H9 (cell line): Measurements from ENCODE around the gene VPS33A. TPM values are rescaled to one million over a fixed set of nuclear protein-coding genes. Genes with fewer than 3 reads are reported as not detected.
A peak's percentile ranks its signal among the peaks of the same experiment; 100 is the strongest.

ENCODE experiments used
- DNase-seq: peaks from one replicate; pipeline ENCODE4 v3.0.0-alpha.2; 2017
- H2AFZ ChIP-seq: one replicate; pipeline ENCODE4 v1.6.1; 2013; ENCODE audit warnings: mild to moderate bottlenecking, low read length, control low read depth, moderate library complexity
- H2AK5ac ChIP-seq: 2 replicates; pipeline ENCODE4 v1.6.1; 2013; ENCODE audit warnings: low read length, control low read depth, mixed read lengths; ENCODE audit not compliant: insufficient read length
- H2BK120ac ChIP-seq: one replicate; pipeline ENCODE4 v1.6.1; 2013; ENCODE audit warnings: low read depth, mild to moderate bottlenecking, low read length, control low read depth, inconsistent platforms; ENCODE audit not compliant: poor library complexity, severe bottlenecking
- H2BK12ac ChIP-seq: 2 replicates; pipeline ENCODE4 v1.6.1; 2013; ENCODE audit warnings: low read length, control low read depth, mixed read lengths, low read depth; ENCODE audit not compliant: insufficient read length
- H2BK15ac ChIP-seq: 2 replicates; pipeline ENCODE4 v1.6.1; 2013; ENCODE audit warnings: low read depth, low read length, control low read depth
- H2BK20ac ChIP-seq: one replicate; pipeline ENCODE4 v1.6.1; 2013; ENCODE audit warnings: low read depth, mild to moderate bottlenecking, low read length, control low read depth, inconsistent platforms; ENCODE audit not compliant: poor library complexity, severe bottlenecking
- H2BK5ac ChIP-seq: 2 replicates; pipeline ENCODE4 v1.6.1; 2013; ENCODE audit warnings: low read length, control low read depth, mixed read lengths; ENCODE audit not compliant: insufficient read length
- H3K14ac ChIP-seq: 2 replicates; pipeline ENCODE4 v1.6.1; 2013; ENCODE audit warnings: low read length, control low read depth; ENCODE audit not compliant: insufficient read depth
- H3K18ac ChIP-seq: 2 replicates; pipeline ENCODE4 v1.6.1; 2013; ENCODE audit warnings: low read depth, mild to moderate bottlenecking, mixed read lengths, low read length, control low read depth; ENCODE audit not compliant: insufficient read length
- H3K23ac ChIP-seq: 2 replicates; pipeline ENCODE4 v1.6.1; 2013; ENCODE audit warnings: low read length, control low read depth, mixed read lengths, low read depth; ENCODE audit not compliant: insufficient read length
- H3K23me2 ChIP-seq: 2 replicates; pipeline ENCODE4 v1.6.1; 2013; ENCODE audit warnings: low read depth, mild to moderate bottlenecking, mixed read lengths, low read length, control low read depth; ENCODE audit not compliant: insufficient read length, poor library complexity, severe bottlenecking
- H3K27ac ChIP-seq: 2 replicates; pipeline ENCODE4 v1.5.1; 2013; ENCODE audit warnings: low read length, control low read depth, mixed read lengths, low read depth; ENCODE audit not compliant: insufficient read length
- H3K27me3 ChIP-seq: 2 replicates; pipeline ENCODE4 v1.6.1; 2013; ENCODE audit warnings: low read length, control low read depth, inconsistent platforms; ENCODE audit not compliant: insufficient read depth
- H3K4ac ChIP-seq: 2 replicates; pipeline ENCODE4 v1.6.1; 2013; ENCODE audit warnings: low read depth, mild to moderate bottlenecking, control low read depth, inconsistent platforms, low read length, moderate library complexity
- H3K4me1 ChIP-seq: 2 replicates; pipeline ENCODE4 v1.6.1; 2013; ENCODE audit warnings: low read length, control low read depth, inconsistent platforms; ENCODE audit not compliant: insufficient read depth
- H3K4me2 ChIP-seq: 2 replicates; pipeline ENCODE4 v1.6.1; 2013; ENCODE audit warnings: low read length, control low read depth, mixed read lengths; ENCODE audit not compliant: insufficient read length, insufficient read depth
- H3K56ac ChIP-seq: 2 replicates; pipeline ENCODE4 v1.6.1; 2013; ENCODE audit warnings: low read depth, mild to moderate bottlenecking, mixed read lengths, low read length, control low read depth; ENCODE audit not compliant: insufficient read length
- H3K79me1 ChIP-seq: 2 replicates; pipeline ENCODE4 v1.6.1; 2013; ENCODE audit warnings: low read depth, mild to moderate bottlenecking, moderate library complexity, low read length, control low read depth, inconsistent platforms; ENCODE audit not compliant: insufficient read depth, poor library complexity, severe bottlenecking
- H3K79me2 ChIP-seq: 2 replicates; pipeline ENCODE4 v1.6.1; 2013; ENCODE audit warnings: low read length, control low read depth, inconsistent platforms; ENCODE audit not compliant: insufficient read depth
- H3K9ac ChIP-seq: 2 replicates; pipeline ENCODE4 v1.6.1; 2013; ENCODE audit warnings: low read length, control low read depth, mixed read lengths; ENCODE audit not compliant: insufficient read length; ENCODE audit errors: extremely low read depth
- H3K9me3 ChIP-seq: one replicate; pipeline ENCODE4 v1.6.1; 2013; ENCODE audit warnings: low read depth, low read length, inconsistent platforms; ENCODE audit not compliant: control insufficient read depth
- H3T11ph ChIP-seq: one replicate; pipeline ENCODE4 v1.6.1; 2013; ENCODE audit warnings: mild to moderate bottlenecking, low read length, control low read depth, inconsistent platforms
- H4K20me1 ChIP-seq: one replicate; pipeline ENCODE4 v1.6.1; 2013; ENCODE audit not compliant: control insufficient read depth, insufficient read length, insufficient read depth
- H4K5ac ChIP-seq: 2 replicates; pipeline ENCODE4 v1.6.1; 2013; ENCODE audit warnings: low read depth, mild to moderate bottlenecking, mixed read lengths, low read length, control low read depth; ENCODE audit not compliant: insufficient read length
- H4K8ac ChIP-seq: replicated peaks from 2 replicates; pipeline ENCODE4 v1.6.1; 2013; ENCODE audit warnings: low read length, control low read depth, mixed read lengths, low read depth; ENCODE audit not compliant: insufficient read length
- H4K91ac ChIP-seq: 2 replicates; pipeline ENCODE4 v1.6.1; 2013; ENCODE audit warnings: low read depth, mild to moderate bottlenecking, moderate library complexity, mixed read lengths, low read length, control low read depth; ENCODE audit not compliant: insufficient read length
- H3K27ac Mint-ChIP-seq, 3 experiments: 2 replicates in 2 of 3; 3 replicates in 1 of 3; pipeline ENCODE4 v1.8.0; 2020 to 2021; ENCODE audit warnings: mixed read lengths in 3 of 3, mild to moderate bottlenecking in 1 of 3, moderate library complexity in 1 of 3
- H3K27me3 Mint-ChIP-seq: 2 replicates; pipeline ENCODE4 v1.8.0; 2021; ENCODE audit warnings: low read depth, mild to moderate bottlenecking, moderate library complexity, mixed read lengths
- H3K36me3 Mint-ChIP-seq, 3 experiments: 2 replicates in 2 of 3; 3 replicates in 1 of 3; pipeline ENCODE4 v1.8.0; 2020 to 2021; ENCODE audit warnings: low read depth in 3 of 3, mixed read lengths in 3 of 3; ENCODE audit not compliant: insufficient read depth in 1 of 3
- H3K4me1 Mint-ChIP-seq, 2 experiments: 2 replicates each; pipeline ENCODE4 v1.8.0; 2020; ENCODE audit warnings: mixed read lengths in 2 of 2
- H3K4me3 Mint-ChIP-seq, 2 experiments: 2 replicates in 1 of 2; 3 replicates in 1 of 2; pipeline ENCODE4 v1.8.0; 2020 to 2021; ENCODE audit warnings: mild to moderate bottlenecking in 2 of 2, mixed read lengths in 2 of 2, moderate library complexity in 1 of 2
- H3K9me3 Mint-ChIP-seq, 2 experiments: 2 replicates in 1 of 2; 3 replicates in 1 of 2; pipeline ENCODE4 v1.8.0; 2020; ENCODE audit warnings: mild to moderate bottlenecking in 2 of 2, mixed read lengths in 2 of 2, moderate library complexity in 1 of 2
- CTCF ChIP-seq: fragments of 200-600 bp; sonication (generic); conservative IDR thresholded peaks from 3 replicates; pipeline ENCODE4 v1.8.0; 2021; ENCODE audit warnings: antibody characterized with exemption, mild to moderate bottlenecking
- WGBS: extraction: QIAGEN DNeasy Blood & Tissue Kit; methylation state at CpG from one replicate; pipeline ENCODE4 v1.1.7; 2013; ENCODE audit warnings: missing lambda C conversion rate, low lambda C conversion rate, mixed read lengths; ENCODE audit not compliant: insufficient read length; ENCODE audit errors: extremely low coverage; 5-methylcytosine and 5-hydroxymethylcytosine counted together
- total RNA-seq: library from RNA; stranded (reverse); gene quantifications from 2 replicates; pipeline ENCODE4 v1.2.1, GENCODE V29; 2021

Gene VPS33A
- total RNA-seq, 1 experiment from 2014 or later, result 45.9 TPM

DNA sequence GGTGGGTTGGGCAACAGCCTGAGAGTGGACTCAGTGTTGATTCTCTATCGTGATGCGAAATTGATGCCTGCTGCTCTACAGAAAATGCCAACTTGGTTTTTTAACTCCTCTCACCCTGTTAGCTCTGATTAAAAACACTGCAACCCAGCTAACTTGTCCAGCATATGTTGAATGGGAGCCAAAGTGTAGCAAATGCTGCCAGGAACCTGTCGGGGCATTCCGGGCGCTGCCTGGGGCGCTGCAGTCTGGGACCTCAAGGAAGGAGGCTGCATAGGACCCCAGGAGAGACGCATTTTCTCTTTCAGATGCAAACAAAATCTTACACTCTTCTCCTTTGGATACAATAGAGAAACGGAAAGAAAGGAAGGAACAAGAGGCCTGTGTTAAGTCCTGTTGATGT lies 58.9 kb downstream of the VPS33A start:
- peak overlapping the region in 1 of 3 experiments; percentile 20; a peak in 1 of 7 replicates for H3K27ac Mint-ChIP-seq
- H2BK120ac ChIP-seq, result no peak overlapping the region

More for the DNA sequence above, 58.9 kb downstream of the VPS33A start:
- H3K4me1 Mint-ChIP-seq, result peaks cover 25 to 30% of the 10 kb centered on the region in 2 experiments
- Histone ChIP-seq H4K5ac (no peak overlapping the region), H4K20me1 (no peaks in the 10 kb centered on the region), H3K4me1 (no peaks in the 10 kb centered on the region; the same call in 1 of the 2 replicates), H2BK20ac (no peak overlapping the region), H3K56ac (no peak overlapping the region), H2AK5ac (no peak overlapping the region), H2AFZ (no peak overlapping the region), H3K9ac (no peak overlapping the region), H3K4ac (no peak overlapping the region), H3K23ac (no peak overlapping the region), H2BK15ac (no peak overlapping the region), H2BK12ac (no peak overlapping the region), H3K27ac (no peak overlapping the region), H3K79me2 (no peaks in the 10 kb centered on the region), H2BK5ac (no peak overlapping the region), H3T11ph (no peak overlapping the region), H3K9me3 (no peaks in the 10 kb centered on the region), H4K91ac (no peak overlapping the region), H3K79me1 (no peaks in the 10 kb centered on the region), H3K23me2 (peaks cover 7% of the 10 kb centered on the region), H3K14ac (no peak overlapping the region), H4K8ac (no peak overlapping the region), H3K4me2 (no peak overlapping the region), H3K27me3 (peaks cover 4% of the 10 kb centered on the region; the same call in 1 of the 2 replicates), H3K18ac (no peak overlapping the region)
- no peaks in the 10 kb centered on the region for H3K9me3 Mint-ChIP-seq
- DNase-seq, result no peak
- no peak overlapping the region for H3K4me3 Mint-ChIP-seq
- no peak for TF ChIP-seq CTCF
- WGBS, result no CpG with 5 or more reads among the region's 8 CpGs
- peaks cover 24 to 44% (median 40%) of the 10 kb centered on the region in 3 experiments; a peak in 6 of 7 replicates for H3K36me3 Mint-ChIP-seq
- H3K27me3 Mint-ChIP-seq, result peaks cover 33% of the 10 kb centered on the region
